CD1c-positive myeloid dendritic cell (primary cell): ENCODE data around the gene CD320.
"Not testable (repeated sequence)": the region's sequence is repeated elsewhere in the genome, so short reads cannot be mapped to it uniquely, and the experiment has no call there.

Source experiments
- DNase-seq: peaks from one replicate; pipeline ENCODE4 v3.0.0-alpha.2; 2016; ENCODE audit errors: extremely low spot score

Gene CD320

DNA sequence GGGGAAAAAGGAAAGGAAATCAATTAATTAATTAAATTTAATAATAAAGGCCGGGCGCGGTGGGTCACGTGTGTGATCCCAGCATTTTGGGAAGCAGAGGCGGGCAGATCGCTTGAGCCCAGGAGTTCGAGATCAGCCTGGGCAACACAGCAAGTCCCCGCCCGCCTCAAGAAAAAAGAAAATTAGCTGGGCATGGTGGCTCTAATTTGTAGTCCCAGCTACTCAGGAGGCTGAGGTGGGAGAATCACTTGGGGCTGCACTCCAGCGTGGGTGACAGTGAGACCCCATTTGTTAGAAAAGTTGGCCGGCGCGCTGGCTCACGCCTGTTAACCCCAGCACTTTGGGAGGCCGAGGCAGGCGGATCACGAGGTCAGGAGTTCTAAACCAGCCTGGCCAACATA lies 733 bp upstream of the CD320 start:
- DNase-seq = no peak

DNA sequence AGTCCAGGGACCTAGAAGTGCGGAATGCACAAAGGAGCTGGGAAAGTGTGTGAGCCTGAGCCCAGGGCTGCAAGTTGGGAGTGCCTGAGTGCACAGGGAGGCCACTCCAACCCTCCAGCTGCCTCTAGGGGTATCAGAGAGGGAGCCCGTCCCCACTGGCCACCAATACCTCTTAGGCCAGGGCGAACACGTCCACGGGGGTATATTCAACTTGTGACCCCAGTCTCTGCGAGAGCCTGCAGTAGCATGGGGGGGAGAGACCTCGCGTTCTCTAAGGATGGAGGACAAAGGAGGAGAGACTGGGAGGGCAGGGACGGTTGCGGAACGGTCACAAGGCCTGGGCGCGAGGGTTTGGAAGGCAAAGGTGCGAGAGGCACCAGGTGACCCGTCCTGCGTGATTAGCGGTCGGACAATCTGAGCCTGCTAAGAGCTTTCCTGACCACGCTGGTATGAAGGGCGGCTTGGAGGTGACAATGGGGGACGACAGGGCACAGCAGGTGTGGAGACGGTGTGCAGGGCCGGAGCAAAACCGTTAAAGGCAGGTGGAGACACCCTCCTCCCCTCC lies 676 bp downstream of the CD320 start:
- no peak for DNase-seq

DNA sequence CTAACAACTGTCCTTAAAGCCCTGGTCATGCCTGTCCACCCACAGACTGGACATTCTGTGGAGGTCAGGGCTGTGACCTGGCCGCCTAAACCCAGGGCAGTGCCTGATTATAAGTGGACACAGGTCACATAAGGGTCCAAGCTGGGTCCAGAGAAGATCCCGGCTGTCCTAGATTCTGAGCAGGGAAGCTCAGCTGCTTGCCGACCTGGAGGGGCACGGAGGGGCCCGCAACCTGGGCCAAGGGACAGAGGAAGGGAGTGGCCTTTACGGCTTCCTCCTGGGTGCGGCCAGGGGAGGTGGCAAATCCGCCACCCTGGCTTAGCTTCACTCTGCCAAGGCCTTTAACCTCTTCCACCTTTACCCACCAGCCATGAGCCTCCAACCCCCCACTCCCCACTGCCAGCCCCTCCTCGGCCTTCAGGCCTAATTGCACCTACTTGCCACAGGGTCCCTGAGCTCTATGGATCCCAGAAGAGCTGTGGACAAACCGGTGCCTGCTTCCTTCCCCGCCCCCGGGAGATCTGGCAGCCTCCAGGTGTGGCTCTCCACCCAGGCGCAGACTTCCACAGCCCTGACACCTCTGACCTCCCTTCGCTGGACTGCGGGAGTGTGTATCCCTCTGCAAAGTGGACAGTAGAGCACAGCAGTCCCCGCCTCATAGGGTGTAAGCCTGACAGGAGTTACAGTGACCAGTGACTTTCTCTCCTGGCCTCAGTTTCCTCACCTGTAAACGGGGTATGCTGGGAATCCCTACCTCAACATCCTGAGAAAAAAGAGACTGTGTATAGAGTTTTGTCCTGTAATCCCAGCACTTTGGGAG lies 1.7 kb downstream of the CD320 start:
- no peak for DNase-seq

GRCh38 chr19:8305798-8306197 lies 2.4 kb downstream of the CD320 start:
- no peak for DNase-seq

GRCh38 chr19:8304841-8305621 lies 3.1 kb downstream of the CD320 start:
- DNase-seq = no peak

- DNase-seq = no peak
Observed at GRCh38 chr19:8302734-8303133, 5.4 kb downstream of the CD320 start.

DNA sequence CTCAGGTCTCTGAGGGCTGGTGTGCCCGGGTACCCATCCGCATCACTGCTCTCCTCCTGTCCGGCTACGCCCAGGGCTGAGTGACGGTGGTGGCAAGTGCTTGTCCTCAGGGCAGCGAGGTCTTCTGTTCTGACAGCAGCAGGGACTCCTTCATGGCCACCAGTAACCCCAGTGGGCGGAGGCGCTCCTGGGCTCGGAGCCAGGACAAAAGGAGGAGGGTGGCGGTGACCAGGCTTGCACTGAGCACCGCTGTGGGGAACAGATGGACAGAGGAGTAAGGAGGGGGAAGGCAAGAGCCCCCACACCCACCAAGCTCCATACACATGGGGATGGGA lies 5.8 kb downstream of the CD320 start:
- DNase-seq = peak; percentile 17

- not testable (repeated sequence) for DNase-seq
Observed at GRCh38 chr19:8291337-8291736, 16.8 kb downstream of the CD320 start.

- not testable (repeated sequence) for DNase-seq
Observed at GRCh38 chr19:8276508-8276907, 31.6 kb downstream of the CD320 start.

DNA sequence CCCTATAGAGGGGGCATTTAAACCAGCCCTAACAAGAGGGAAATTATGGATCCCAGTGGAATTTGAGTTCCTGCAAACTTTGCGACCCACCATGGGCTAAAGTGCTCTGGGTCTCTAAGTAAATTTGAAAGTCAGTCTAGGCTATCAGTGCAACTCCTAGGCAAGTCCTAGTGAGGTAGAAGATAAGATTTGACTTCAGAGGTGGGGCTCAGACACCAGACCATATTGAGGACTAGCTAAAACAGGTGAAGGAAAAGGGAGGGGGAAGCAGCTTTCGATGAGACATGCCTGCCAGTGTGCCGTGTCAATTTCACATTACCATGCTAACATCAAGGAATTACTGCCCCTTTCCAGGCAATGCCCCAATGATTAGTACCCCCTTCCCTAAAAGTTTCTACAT lies 38.4 kb downstream of the CD320 start:
- DNase-seq = no peak

DNA sequence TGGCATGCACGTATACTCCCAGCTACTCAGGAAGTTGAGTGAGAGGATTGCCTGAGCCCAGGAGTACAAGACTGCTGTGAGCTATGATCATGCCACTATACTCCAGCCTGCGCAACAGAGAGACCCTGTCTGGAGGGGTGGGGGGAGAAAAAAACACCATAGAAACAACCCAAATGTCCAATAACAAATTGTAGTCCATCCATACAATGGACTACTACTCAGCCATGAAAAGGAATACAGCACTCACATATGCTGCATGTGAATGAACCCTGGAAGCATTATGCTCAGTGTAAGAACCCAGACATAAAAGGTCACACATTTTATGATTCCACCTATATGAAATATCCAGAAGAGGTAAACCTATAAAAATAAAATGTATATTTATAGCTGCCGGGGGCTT lies 42.3 kb downstream of the CD320 start:
- DNase-seq = no peak

DNA sequence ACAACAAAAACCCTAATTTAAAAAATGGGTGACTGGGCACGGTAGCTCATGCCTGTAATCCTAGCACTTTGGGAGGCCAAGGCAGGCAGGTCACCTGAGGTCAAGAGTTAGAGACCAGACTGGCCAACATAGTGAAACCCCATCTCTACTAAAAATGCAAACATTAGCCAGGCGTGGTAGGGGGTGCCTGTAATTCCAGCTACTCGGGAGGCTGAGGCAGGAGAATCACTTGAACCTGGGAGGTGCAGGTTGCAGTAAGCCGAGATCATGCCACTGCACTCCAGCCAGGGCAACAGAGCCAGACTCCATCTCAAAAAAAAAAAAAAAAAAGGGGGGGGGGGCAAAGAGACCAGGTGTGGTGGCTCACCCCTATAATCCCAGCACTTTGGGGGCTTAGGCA lies 43.9 kb downstream of the CD320 start:
- DNase-seq = not testable (repeated sequence)

DNA sequence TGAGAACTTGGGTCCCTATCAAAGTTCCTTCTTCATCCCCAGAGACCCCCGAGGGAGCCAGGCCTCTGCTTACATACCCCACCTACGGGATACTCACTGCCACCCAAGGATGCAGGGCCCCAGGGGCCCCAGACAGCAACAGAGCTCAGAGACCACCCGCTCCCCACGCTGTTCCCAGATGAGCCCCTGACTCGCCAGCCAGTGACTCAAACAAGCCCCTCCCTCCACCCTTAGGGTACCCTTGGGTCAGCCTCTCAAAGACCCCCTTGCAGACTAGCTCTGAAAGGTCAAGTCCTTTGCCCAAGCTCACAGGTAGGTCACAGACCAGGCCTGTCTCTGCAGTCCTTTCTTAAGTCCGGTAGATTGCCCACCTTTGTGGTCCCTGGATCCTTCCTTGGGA lies 45.7 kb downstream of the CD320 start:
- no peak for DNase-seq

DNA sequence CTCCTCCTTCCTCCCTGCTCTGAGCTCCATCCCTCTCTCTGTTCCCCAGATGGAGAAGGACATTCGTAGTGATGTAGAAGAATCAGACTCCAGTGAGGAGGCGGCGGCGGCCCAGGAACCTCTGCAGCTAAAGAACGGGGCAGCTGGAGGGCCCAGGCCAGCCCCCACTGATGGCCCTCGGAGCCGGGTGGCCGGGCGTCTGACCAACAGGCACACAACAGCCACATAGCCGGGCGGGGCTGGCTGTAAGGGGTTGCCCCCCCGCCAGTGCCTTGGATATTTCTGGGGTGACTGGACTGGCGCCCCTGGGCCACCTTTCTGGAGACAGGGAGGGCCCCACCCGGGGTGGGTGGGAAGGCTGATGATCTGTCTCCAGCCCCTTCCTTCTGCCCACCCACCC lies 46.3 kb downstream of the CD320 start:
- no peak for DNase-seq

DNA sequence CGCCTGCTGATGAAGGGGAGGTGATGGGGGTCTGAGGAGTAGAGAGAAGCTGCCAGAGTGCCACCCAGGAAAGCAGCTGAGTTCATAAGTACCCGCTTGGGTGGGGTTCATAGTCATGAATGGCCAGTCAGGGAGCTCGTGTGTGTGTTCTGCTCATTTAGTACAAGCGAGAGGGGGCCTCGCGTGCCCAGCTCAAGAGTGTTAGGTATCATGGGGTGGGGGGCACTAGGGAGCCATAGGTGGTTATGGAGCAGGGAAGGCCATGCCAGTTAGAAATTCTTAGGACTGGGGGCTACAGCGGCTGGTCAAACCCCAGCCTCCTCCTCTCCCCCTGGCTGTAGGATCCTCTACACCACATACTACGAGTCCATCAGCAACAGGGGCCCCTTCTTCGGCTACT lies 46.8 kb downstream of the CD320 start:
- DNase-seq = no peak

GRCh38 chr19:8259922-8260247 lies 48.3 kb downstream of the CD320 start:
- DNase-seq = no peak

DNA sequence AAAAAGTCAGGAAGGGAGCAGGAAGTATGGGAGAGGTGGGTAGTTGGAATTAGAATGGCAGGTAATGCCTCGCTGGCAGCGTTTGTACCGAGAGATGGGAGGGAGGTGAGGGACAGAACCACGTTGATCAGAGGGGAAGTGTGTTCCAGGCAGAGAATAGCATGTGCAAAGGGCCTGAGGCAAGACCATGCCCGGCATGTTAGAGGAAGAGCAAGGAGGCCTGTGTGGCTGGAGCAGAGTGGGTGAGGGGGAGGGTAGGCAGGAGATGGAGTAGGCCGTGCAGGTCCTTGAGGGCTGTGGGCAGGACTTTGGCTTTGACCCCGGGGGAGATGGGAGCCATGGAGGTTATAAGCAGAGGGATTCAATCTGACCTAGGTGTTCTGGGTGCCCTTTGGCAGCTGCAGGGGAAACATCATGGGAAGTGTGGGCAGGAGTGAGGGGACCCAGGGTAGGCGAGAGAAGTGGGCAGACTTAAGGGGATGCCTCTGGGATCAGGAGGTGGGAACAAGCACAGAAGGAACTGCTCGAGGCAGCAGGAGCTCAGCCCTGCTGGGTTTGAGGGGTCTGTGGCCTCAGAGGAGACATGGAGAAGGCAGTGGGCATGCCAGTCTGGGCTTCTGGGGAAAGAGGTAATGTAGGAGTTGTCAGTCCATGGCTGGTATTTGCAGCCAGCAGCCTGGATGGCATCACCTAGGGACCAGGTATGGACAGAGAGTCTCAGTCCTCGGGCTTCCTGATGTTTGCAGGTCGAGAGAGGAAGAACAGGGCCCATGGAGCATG lies 48.8 kb downstream of the CD320 start:
- DNase-seq = no peak

DNA sequence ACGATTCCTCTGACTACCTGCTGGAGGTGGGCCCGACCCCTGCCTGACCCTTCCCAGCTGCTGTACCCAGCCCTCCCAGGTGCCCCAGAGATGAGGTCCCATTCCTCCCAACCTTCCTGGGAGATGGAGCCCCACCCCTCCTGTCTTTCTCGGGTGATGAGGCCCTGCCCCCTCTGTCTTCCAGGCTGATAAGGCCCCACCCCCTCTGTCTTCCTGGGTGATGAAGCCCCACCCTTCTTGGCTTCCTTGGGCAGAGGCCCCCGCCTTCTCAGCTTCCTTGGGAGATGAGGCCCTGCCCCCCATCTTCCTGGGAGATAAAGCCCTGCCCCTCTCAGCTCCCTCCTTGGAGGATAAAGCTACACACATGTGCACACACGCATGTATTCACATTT lies 51.1 kb downstream of the CD320 start:
- no peak for DNase-seq

DNA sequence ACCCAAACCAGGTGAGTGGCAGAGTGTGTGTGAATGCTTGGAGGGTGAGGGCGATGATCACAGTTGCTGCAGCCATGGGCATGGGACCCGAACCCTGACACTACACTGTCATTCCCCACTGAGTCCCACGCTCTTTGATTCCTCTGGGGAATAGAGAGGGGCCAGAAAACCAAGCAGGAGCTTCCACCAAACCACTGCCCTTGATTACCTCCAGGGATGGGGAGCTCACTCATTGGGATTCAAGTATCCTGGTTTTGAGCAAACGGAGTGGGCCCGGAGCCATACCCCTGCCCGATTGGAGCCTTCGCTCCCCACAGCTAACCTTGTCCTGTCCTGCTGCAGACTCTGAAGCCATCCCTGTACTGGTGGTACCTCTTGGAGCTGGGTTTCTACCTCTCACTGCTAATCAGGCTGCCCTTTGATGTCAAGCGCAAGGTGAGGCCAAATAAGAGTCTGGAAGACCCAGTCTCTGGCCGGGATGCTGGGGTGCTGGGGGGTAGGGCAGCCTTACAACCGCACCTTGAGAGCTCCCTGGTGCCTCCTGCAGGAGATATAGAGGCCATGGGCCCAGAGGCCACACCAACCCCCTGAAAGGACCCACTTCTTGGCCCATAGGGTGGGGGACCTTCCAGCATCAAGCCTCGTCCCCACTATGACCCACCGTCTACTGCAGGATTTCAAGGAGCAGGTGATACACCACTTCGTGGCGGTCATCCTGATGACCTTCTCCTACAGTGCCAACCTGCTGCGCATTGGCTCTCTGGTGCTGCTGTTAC lies 51.7 kb downstream of the CD320 start:
- no peak for DNase-seq

- no peak for DNase-seq
Observed at GRCh38 chr19:8255426-8256125, 52.6 kb downstream of the CD320 start.
